ENCODE measurements around the gene SLC25A26. TPM values are rescaled to one million over a fixed set of nuclear protein-coding genes. Genes with fewer than 3 reads are reported as not detected.

The SLC25A26 gene
- total and polyA plus RNA-seq, 2 donors (not counting 1 experiment from before 2014, with no cell fraction given) = 14.2 to 29.0 TPM

GRCh38 chr3:66376568-66376967 is 155.8 kb downstream of the SLC25A26 start:
- no peaks in the 10 kb centered on the region for H4K20me1 ChIP-seq (ENCODE audit: control insufficient read depth, extremely low read depth, insufficient read depth, low read length)
- peaks cover 8% of the 10 kb centered on the region for H3K36me3 ChIP-seq (ENCODE audit: control insufficient read depth, insufficient read depth, low read length)
- no peaks in the 10 kb centered on the region for H3K27me3 ChIP-seq (ENCODE audit: control insufficient read depth, insufficient read depth, low read length)
- DNase-seq (ENCODE audit: low read depth in 2 of 2) = peak; percentile 80 to 95
- H3K9ac ChIP-seq (ENCODE audit: insufficient read depth, low read length) = no peak overlapping the region
- no peaks in the 10 kb centered on the region for H3K79me2 ChIP-seq (ENCODE audit: control insufficient read depth, insufficient read depth, low read length)
- H2AFZ ChIP-seq (ENCODE audit: low read length) = no peak overlapping the region
- no peak overlapping the region for H3K4me2 ChIP-seq (ENCODE audit: extremely low read depth, insufficient read depth, low read length)
- no peak overlapping the region for H3K27ac ChIP-seq (ENCODE audit: insufficient read depth, low read length)
- H3K9me3 ChIP-seq (ENCODE audit: control insufficient read depth, insufficient read depth, low read depth, low read length) = no peaks in the 10 kb centered on the region
- H3K4me3 ChIP-seq (replicated peaks in 1 of 4; ENCODE audit: control extremely low read depth in 1 of 4, insufficient read depth in 1 of 4, low read depth in 3 of 4, low read length in 4 of 4) = no peak overlapping the region
- no peak for TF ChIP-seq EZH2 (IDR thresholded peaks at IDR 0.05; ENCODE audit: low read length, missing control alignments)
- TF ChIP-seq, protein P1, sequence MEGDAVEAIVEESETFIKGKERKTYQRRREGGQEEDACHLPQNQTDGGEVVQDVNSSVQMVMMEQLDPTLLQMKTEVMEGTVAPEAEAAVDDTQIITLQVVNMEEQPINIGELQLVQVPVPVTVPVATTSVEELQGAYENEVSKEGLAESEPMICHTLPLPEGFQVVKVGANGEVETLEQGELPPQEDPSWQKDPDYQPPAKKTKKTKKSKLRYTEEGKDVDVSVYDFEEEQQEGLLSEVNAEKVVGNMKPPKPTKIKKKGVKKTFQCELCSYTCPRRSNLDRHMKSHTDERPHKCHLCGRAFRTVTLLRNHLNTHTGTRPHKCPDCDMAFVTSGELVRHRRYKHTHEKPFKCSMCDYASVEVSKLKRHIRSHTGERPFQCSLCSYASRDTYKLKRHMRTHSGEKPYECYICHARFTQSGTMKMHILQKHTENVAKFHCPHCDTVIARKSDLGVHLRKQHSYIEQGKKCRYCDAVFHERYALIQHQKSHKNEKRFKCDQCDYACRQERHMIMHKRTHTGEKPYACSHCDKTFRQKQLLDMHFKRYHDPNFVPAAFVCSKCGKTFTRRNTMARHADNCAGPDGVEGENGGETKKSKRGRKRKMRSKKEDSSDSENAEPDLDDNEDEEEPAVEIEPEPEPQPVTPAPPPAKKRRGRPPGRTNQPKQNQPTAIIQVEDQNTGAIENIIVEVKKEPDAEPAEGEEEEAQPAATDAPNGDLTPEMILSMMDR (conservative IDR thresholded peaks at IDR 0.05 in 1 of 2, IDR thresholded peaks at IDR 0.05 in 1 of 2; ENCODE audit: low read depth in 1 of 2, low read length in 2 of 2) = no peak
- peaks cover 4% of the 10 kb centered on the region for H3K4me1 ChIP-seq (ENCODE audit: control insufficient read depth, extremely low read depth, insufficient read depth, low read length)

GRCh38 chr3:66377800-66378199 is 157.0 kb downstream of the SLC25A26 start:
- peaks cover 4% of the 10 kb centered on the region for H3K4me1 ChIP-seq (ENCODE audit: control insufficient read depth, extremely low read depth, insufficient read depth, low read length)
- no peak overlapping the region for H3K27ac ChIP-seq (ENCODE audit: insufficient read depth, low read length)
- peaks cover 16% of the 10 kb centered on the region for H3K36me3 ChIP-seq (ENCODE audit: control insufficient read depth, insufficient read depth, low read length)
- no peak overlapping the region for H3K9ac ChIP-seq (ENCODE audit: insufficient read depth, low read length)
- H4K20me1 ChIP-seq (ENCODE audit: control insufficient read depth, extremely low read depth, insufficient read depth, low read length) = no peaks in the 10 kb centered on the region
- no peak for DNase-seq (ENCODE audit: low read depth in 2 of 2)
- H3K4me2 ChIP-seq (ENCODE audit: extremely low read depth, insufficient read depth, low read length) = no peak overlapping the region
- no peaks in the 10 kb centered on the region for H3K79me2 ChIP-seq (ENCODE audit: control insufficient read depth, insufficient read depth, low read length)
- no peaks in the 10 kb centered on the region for H3K27me3 ChIP-seq (ENCODE audit: control insufficient read depth, insufficient read depth, low read length)
- TF ChIP-seq, protein P1 (conservative IDR thresholded peaks at IDR 0.05 in 1 of 2, IDR thresholded peaks at IDR 0.05 in 1 of 2; ENCODE audit: low read depth in 1 of 2, low read length in 2 of 2) = no peak
- no peak for TF ChIP-seq EZH2 (IDR thresholded peaks at IDR 0.05; ENCODE audit: low read length, missing control alignments)
- no peak overlapping the region for H3K4me3 ChIP-seq (replicated peaks in 1 of 4; ENCODE audit: control extremely low read depth in 1 of 4, insufficient read depth in 1 of 4, low read depth in 3 of 4, low read length in 4 of 4)
- no peak overlapping the region for H2AFZ ChIP-seq (ENCODE audit: low read length)
- H3K9me3 ChIP-seq (ENCODE audit: control insufficient read depth, insufficient read depth, low read depth, low read length) = no peaks in the 10 kb centered on the region

- Histone ChIP-seq H3K27me3 (ENCODE audit: control insufficient read depth, insufficient read depth, low read length) (no peaks in the 10 kb centered on the region), H3K79me2 (ENCODE audit: control insufficient read depth, insufficient read depth, low read length) (no peaks in the 10 kb centered on the region)
Measured at GRCh38 chr3:66378256-66378655, 157.5 kb downstream of the SLC25A26 start.

More at GRCh38 chr3:66378256-66378655, 157.5 kb downstream of the SLC25A26 start:
- Histone ChIP-seq H3K9ac (ENCODE audit: insufficient read depth, low read length) (no peak overlapping the region), H2AFZ (ENCODE audit: low read length) (no peak overlapping the region), H3K4me3 (replicated peaks in 1 of 4; ENCODE audit: control extremely low read depth in 1 of 4, insufficient read depth in 1 of 4, low read depth in 3 of 4, low read length in 4 of 4) (no peak overlapping the region), H3K9me3 (ENCODE audit: control insufficient read depth, insufficient read depth, low read depth, low read length) (no peaks in the 10 kb centered on the region), H3K27ac (ENCODE audit: insufficient read depth, low read length) (no peak overlapping the region), H3K4me2 (ENCODE audit: extremely low read depth, insufficient read depth, low read length) (no peak overlapping the region), H4K20me1 (ENCODE audit: control insufficient read depth, extremely low read depth, insufficient read depth, low read length) (no peaks in the 10 kb centered on the region), H3K4me1 (ENCODE audit: control insufficient read depth, extremely low read depth, insufficient read depth, low read length) (peaks cover 4% of the 10 kb centered on the region), H3K36me3 (ENCODE audit: control insufficient read depth, insufficient read depth, low read length) (peaks cover 20% of the 10 kb centered on the region)
- TF ChIP-seq EZH2 (IDR thresholded peaks at IDR 0.05; ENCODE audit: low read length, missing control alignments) = no peak
- TF ChIP-seq, protein P1 (conservative IDR thresholded peaks at IDR 0.05 in 1 of 2, IDR thresholded peaks at IDR 0.05 in 1 of 2; ENCODE audit: low read depth in 1 of 2, low read length in 2 of 2) = peak; percentile 38 to 50
- DNase-seq (ENCODE audit: low read depth in 2 of 2) = no peak
